Nephron progenitor cell (in vitro differentiated cells): ENCODE results near the gene RNF207.
A peak's percentile ranks its signal among the peaks of the same experiment; 100 is the strongest.

ENCODE experiments used
- DNase-seq: peaks from one replicate; pipeline ENCODE4 v3.0.0; 2021
- H3K27ac Mint-ChIP-seq: 2 replicates; pipeline ENCODE4 v1.8.0; 2021; ENCODE audit warnings: mild to moderate bottlenecking, moderate library complexity, mixed read lengths
- H3K27me3 Mint-ChIP-seq: 2 replicates; pipeline ENCODE4 v1.8.0; 2021; ENCODE audit warnings: mild to moderate bottlenecking, low read depth, mixed read lengths; ENCODE audit not compliant: poor library complexity
- H3K36me3 Mint-ChIP-seq: 2 replicates; pipeline ENCODE4 v1.8.0; 2021; ENCODE audit warnings: low read depth, mixed read lengths
- H3K4me1 Mint-ChIP-seq: 2 replicates; pipeline ENCODE4 v1.8.0; 2021; ENCODE audit warnings: mixed read lengths
- H3K4me3 Mint-ChIP-seq: 2 replicates; pipeline ENCODE4 v1.8.0; 2021; ENCODE audit warnings: mild to moderate bottlenecking, moderate library complexity, mixed read lengths
- H3K9me3 Mint-ChIP-seq: 2 replicates; pipeline ENCODE4 v1.8.0; 2021; ENCODE audit warnings: mild to moderate bottlenecking, moderate library complexity, mixed read lengths
- CTCF ChIP-seq: fragments of 200-600 bp; sonication (generic); IDR thresholded peaks from 2 replicates; pipeline ENCODE4 v1.5.0; 2021; ENCODE audit warnings: antibody characterized with exemption

RNF207 gene

GRCh38 chr1:6185635-6186382 lies 20.1 kb upstream of the RNF207 start:
- H3K9me3 Mint-ChIP-seq: peaks cover 3% of the 10 kb centered on the region
- peaks cover 56% of the 10 kb centered on the region for H3K36me3 Mint-ChIP-seq
- H3K27me3 Mint-ChIP-seq: peaks cover 40% of the 10 kb centered on the region
- peaks cover 15% of the 10 kb centered on the region for H3K4me1 Mint-ChIP-seq
- peak; percentile 49 for TF ChIP-seq CTCF
- no peak overlapping the region for H3K4me3 Mint-ChIP-seq
- no peak for DNase-seq
- H3K27ac Mint-ChIP-seq: no peak overlapping the region

- Mint-ChIP-seq H3K4me1 (peaks cover 5% of the 10 kb centered on the region), H3K4me3 (no peak overlapping the region), H3K9me3 (no peaks in the 10 kb centered on the region), H3K27ac (no peak overlapping the region), H3K36me3 (peaks cover 63% of the 10 kb centered on the region), H3K27me3 (peaks cover 16% of the 10 kb centered on the region)
- no peak for TF ChIP-seq CTCF
- no peak for DNase-seq
Measured at GRCh38 chr1:6188466-6188865, 17.5 kb upstream of the RNF207 start.

GRCh38 chr1:6191968-6192367 lies 14.0 kb upstream of the RNF207 start:
- no peaks in the 10 kb centered on the region for H3K9me3 Mint-ChIP-seq
- no peak overlapping the region for H3K27ac Mint-ChIP-seq
- peaks cover 5% of the 10 kb centered on the region for H3K27me3 Mint-ChIP-seq
- no peak for TF ChIP-seq CTCF
- no peak for DNase-seq
- peaks cover 64% of the 10 kb centered on the region for H3K36me3 Mint-ChIP-seq
- no peak overlapping the region for H3K4me3 Mint-ChIP-seq
- peaks cover 10% of the 10 kb centered on the region for H3K4me1 Mint-ChIP-seq

- peaks cover 6% of the 10 kb centered on the region for H3K27me3 Mint-ChIP-seq
- TF ChIP-seq CTCF: no peak
- peaks cover 45% of the 10 kb centered on the region for H3K36me3 Mint-ChIP-seq
- DNase-seq: no peak
- H3K27ac Mint-ChIP-seq: no peak overlapping the region
- H3K9me3 Mint-ChIP-seq: no peaks in the 10 kb centered on the region
- H3K4me1 Mint-ChIP-seq: peaks cover 48% of the 10 kb centered on the region
- peak overlapping the region; percentile 93 for H3K4me3 Mint-ChIP-seq
Measured at GRCh38 chr1:6197746-6198427, 8.0 kb upstream of the RNF207 start.

- TF ChIP-seq CTCF: no peak
- Mint-ChIP-seq H3K27ac (peak overlapping the region; percentile 25), H3K4me1 (peaks cover 48% of the 10 kb centered on the region), H3K4me3 (peak overlapping the region; percentile 93), H3K36me3 (peaks cover 36% of the 10 kb centered on the region), H3K27me3 (peaks cover 3% of the 10 kb centered on the region), H3K9me3 (no peaks in the 10 kb centered on the region)
- no peak for DNase-seq
Measured at GRCh38 chr1:6198646-6199297, 7.1 kb upstream of the RNF207 start.
